Fibroblast of the aortic adventitia (primary cell): Measurements from ENCODE around the gene PPIC. TPM values are rescaled to one million over a fixed set of nuclear protein-coding genes. Genes with fewer than 3 reads are reported as not detected.

Source experiments
- DNase-seq: peaks from one replicate; pipeline ENCODE4 v3.0.0-alpha.2; 2010; ENCODE audit warnings: low read depth
- H3K4me3 ChIP-seq: 2 replicates; pipeline ENCODE4 v1.5.1; 2011; ENCODE audit warnings: low read depth, mild to moderate bottlenecking, control low read depth, low read length, moderate library complexity
- total RNA-seq: library from RNA; depleted of rRNA; stranded (reverse); fragments of >200 nt; gene quantifications from 2 replicates; pipeline ENCODE4 v1.2.3, GENCODE V29; 2012; ENCODE audit warnings: low replicate concordance
- TF ChIP-seq, protein P1 (sequence below): IDR thresholded peaks from 2 replicates; pipeline ENCODE4 v1.5.1; 2011; ENCODE audit warnings: mild to moderate bottlenecking, low read length, control low read depth, inconsistent platforms; ENCODE audit not compliant: insufficient read depth

PPIC gene
- total RNA-seq, 1 donor = 53.5 TPM

DNA sequence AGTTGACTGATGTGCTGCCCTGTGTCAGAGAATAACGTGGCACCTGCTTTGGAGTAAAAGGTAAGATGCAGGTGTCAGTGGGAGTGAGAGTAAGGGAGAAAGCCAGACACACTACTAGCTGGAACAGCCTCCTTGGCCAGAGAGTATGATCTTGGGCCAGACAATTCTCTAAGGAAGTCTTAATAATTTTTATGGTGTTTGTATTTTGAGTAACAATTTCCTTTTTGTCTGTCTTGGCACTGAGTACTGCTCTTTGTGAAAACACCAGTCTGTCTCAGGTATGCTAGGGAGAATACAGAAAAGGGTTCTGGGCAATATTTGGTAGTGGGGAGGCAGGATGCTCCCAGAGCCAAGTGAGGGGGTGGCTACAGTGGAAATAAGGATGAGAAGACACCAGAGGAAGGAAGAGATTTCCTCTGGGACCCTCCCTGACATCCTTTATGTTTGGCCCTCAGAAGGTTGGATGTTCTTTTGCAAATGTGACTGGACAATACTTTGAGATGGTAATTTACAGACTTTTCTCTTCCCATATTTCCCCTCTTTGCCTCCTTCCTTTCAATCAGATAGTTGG is 31.9 kb upstream of the PPIC start:
- TF ChIP-seq, protein P1, sequence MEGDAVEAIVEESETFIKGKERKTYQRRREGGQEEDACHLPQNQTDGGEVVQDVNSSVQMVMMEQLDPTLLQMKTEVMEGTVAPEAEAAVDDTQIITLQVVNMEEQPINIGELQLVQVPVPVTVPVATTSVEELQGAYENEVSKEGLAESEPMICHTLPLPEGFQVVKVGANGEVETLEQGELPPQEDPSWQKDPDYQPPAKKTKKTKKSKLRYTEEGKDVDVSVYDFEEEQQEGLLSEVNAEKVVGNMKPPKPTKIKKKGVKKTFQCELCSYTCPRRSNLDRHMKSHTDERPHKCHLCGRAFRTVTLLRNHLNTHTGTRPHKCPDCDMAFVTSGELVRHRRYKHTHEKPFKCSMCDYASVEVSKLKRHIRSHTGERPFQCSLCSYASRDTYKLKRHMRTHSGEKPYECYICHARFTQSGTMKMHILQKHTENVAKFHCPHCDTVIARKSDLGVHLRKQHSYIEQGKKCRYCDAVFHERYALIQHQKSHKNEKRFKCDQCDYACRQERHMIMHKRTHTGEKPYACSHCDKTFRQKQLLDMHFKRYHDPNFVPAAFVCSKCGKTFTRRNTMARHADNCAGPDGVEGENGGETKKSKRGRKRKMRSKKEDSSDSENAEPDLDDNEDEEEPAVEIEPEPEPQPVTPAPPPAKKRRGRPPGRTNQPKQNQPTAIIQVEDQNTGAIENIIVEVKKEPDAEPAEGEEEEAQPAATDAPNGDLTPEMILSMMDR = no peak
- no peak overlapping the region for H3K4me3 ChIP-seq
- DNase-seq = no peak

DNA sequence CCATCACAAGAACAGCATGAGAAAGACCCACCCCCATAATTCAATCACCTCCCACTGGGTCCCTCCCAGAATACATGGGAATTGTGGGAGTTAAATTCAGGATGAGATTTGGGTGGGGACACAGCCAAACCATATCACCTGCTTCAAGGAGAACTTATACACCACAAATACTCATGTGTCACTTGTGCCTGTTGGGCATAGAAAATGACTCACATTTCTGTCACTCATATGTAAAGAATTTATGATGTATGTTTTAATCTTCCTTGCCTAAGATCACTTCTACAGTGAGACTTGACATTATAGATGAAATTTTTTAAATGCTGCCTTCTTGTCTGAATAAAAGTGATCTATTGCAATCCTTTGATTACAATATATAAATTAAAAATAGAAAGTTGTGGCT is 29.5 kb upstream of the PPIC start:
- H3K4me3 ChIP-seq = no peak overlapping the region
- DNase-seq = no peak

DNA sequence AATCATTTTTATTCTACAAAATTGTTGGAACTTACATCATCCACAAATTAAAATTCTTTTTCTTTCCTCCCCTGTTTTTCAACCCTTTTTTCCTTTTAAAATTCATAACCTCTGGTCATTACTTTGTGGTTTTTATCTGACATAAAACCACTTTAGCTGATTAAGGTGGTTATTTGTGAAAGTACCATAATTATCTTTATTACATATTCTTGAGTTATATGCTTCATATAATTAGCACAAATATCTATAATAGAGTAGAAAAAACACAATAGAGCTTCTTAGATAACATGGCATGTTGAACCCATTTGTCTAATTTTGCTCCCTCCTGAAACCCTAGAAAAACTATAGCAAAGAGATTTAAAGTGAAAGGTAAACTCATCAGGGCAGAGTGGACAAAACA is 22.9 kb upstream of the PPIC start:
- no peak overlapping the region for H3K4me3 ChIP-seq
- TF ChIP-seq, protein P1 = no peak
- no peak for DNase-seq

More for the DNA sequence above, 29.5 kb upstream of the PPIC start:
- TF ChIP-seq, protein P1 = no peak

DNA sequence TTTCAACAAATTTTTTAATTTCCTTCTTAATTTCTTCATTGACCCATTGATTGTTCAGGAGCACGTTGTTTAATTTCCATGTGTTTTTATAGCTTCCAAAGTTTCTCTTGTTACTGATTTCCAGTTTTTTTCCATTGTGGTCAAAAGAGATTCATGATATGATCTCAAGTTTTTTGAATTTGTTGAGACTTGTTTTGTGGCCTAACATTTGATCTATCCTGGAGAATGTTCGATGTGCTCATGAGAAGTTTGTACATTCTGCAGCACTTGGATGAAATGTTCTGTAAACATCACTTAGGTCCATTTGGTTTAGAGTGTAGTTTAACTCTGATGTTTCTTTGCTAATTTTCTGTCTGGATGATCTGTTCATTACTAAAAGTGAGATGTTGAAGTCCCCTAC is 14.7 kb upstream of the PPIC start:
- DNase-seq = no peak
- TF ChIP-seq, protein P1 = no peak
- no peak overlapping the region for H3K4me3 ChIP-seq

DNA sequence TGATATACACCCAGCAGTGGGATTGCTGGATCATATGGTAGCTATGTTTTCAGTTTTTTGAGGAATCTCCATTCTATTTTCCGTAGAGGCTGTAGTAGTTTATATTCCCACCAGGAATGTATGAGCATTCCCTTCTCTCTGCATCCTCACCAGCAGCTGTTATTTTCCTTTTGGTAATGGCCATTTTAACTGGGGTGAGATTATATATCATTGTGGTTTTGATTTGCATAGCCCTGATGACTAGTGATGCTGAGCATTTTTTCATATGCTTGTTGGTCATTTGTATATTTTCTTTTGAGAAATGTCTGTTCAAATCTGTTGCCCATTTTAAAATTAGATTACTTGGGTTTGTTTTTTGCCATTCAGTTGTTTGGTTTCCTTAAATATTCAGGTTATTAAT is 11.2 kb upstream of the PPIC start:
- H3K4me3 ChIP-seq = no peak overlapping the region
- TF ChIP-seq, protein P1 = no peak
- no peak for DNase-seq

DNA sequence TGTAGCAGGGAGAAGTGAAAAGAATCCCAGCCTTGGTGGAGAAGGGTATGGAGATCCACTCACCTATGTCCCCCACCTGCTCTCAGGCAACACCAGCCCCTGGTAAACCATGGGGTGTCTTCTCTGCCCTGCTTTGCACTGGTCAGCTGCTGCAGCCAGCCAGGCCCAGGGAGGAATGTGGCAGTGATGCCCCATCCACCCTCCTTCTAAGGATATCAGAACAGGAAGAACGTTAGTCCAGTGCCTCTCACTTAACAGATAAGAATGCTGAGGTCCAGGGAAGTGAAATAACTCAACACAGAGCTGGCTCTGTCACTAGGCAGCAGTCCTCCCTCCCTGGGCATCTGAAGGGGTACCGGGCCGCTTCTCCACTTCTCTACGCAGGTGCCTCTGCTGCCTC is 9.7 kb upstream of the PPIC start:
- DNase-seq = no peak
- TF ChIP-seq, protein P1 = no peak
- no peak overlapping the region for H3K4me3 ChIP-seq
